Spleen (tissue), 11 donors: ENCODE results near the gene CYP4F12. TPM values are rescaled to one million over a fixed set of nuclear protein-coding genes. Genes with fewer than 3 reads are reported as not detected.

Experiments
- DNase-seq: peaks from one replicate; pipeline ENCODE4 v3.0.0-alpha.2; 2020
- H3K27ac ChIP-seq, 8 donors: fragments of 200-600 bp; sonication (generic) in 7 of 8; 1 replicate in 4 of 8; 2 replicates in 4 of 8; pipeline versions ENCODE4 v1.5.0 to v1.8.0; 2016 to 2021; ENCODE audit warnings: inconsistent platforms in 4 of 8, mild to moderate bottlenecking in 4 of 8, moderate library complexity in 1 of 8
- H3K27me3 ChIP-seq, 7 donors: fragments of 200-600 bp; sonication (generic) in 6 of 7; replicated peaks in 1 of 7; 1 replicate in 4 of 7; 2 replicates in 3 of 7; pipeline versions ENCODE4 v1.5.0 to v1.8.0; 2016 to 2021; ENCODE audit warnings: inconsistent platforms in 3 of 7, mild to moderate bottlenecking in 1 of 7
- H3K36me3 ChIP-seq, 6 donors: fragments of 200-600 bp; sonication (generic) in 5 of 6; 1 replicate in 4 of 6; 2 replicates in 2 of 6; pipeline versions ENCODE4 v1.5.0 to v1.8.0; 2016 to 2021; ENCODE audit warnings: inconsistent platforms in 2 of 6
- H3K4me1 ChIP-seq, 6 donors: fragments of 200-600 bp; sonication (generic) in 5 of 6; 1 replicate in 3 of 6; 2 replicates in 3 of 6; pipeline versions ENCODE4 v1.5.0 to v1.8.0; 2016 to 2021; ENCODE audit warnings: inconsistent platforms in 3 of 6
- H3K4me3 ChIP-seq, 8 donors: fragments of 200-600 bp; sonication (generic) in 7 of 8; 1 replicate in 4 of 8; 2 replicates in 4 of 8; pipeline versions ENCODE4 v1.5.0 to v1.8.0; 2016 to 2021; ENCODE audit warnings: inconsistent platforms in 4 of 8, mild to moderate bottlenecking in 4 of 8, moderate library complexity in 2 of 8
- H3K9me3 ChIP-seq, 8 donors: fragments of 200-600 bp; sonication (generic) in 7 of 8; 1 replicate in 4 of 8; 2 replicates in 4 of 8; pipeline versions ENCODE4 v1.5.0 to v1.8.0; 2016 to 2021; ENCODE audit warnings: inconsistent platforms in 4 of 8
- CTCF ChIP-seq, 11 experiments: fragments of 200-600 bp in 7 of 11; fragments of 450-650 bp in 4 of 11; sonication (generic) in 4 of 11; IDR thresholded peaks in 8 of 11; conservative IDR thresholded peaks in 3 of 11; 1 replicate in 7 of 11; 2 replicates in 4 of 11; pipeline versions ENCODE4 v1.4.0 to v1.8.0; 2016 to 2021; ENCODE audit warnings: antibody characterized with exemption in 11 of 11, inconsistent platforms in 4 of 11, mild to moderate bottlenecking in 1 of 11
- POLR2A ChIP-seq, 3 donors: fragments of 450-650 bp; IDR thresholded peaks; one replicate each; pipeline ENCODE4 v1.5.1; 2017; ENCODE audit warnings: antibody characterized with exemption in 3 of 3, mild to moderate bottlenecking in 1 of 3
- POLR2AphosphoS5 ChIP-seq, 3 donors: sonication (generic); formaldehyde crosslinking; IDR thresholded peaks; one replicate each; pipeline ENCODE4 v1.5.1; 2017; ENCODE audit warnings: antibody characterized with exemption in 3 of 3
- WGBS, 5 donors: extraction: QIAGEN DNeasy Blood & Tissue Kit in 3 of 5; methylation state at CpG; one replicate each; pipeline versions ENCODE4 v1.1.5 to v1.1.7; 2013 to 2018; 5-methylcytosine and 5-hydroxymethylcytosine counted together
- intact Hi-C: fragments of 100-400 bp; cut with DNase I; formaldehyde crosslinking; loops from one replicate; pipeline ENCODE4 v1.15.0; 2023; ENCODE audit warnings: low total_unique reads
- polyA plus RNA-seq, 3 donors: library from polyadenylated mRNA; stranded (reverse); fragments of 200-250 nt; gene quantifications; one replicate each; pipeline ENCODE4 v1.2.1, GENCODE V29; 2013
- total RNA-seq, 7 donors: library from RNA; depleted of rRNA in 3 of 7; stranded (reverse); fragments of >200 nt in 3 of 7; fragmentation: NEBNext Ultra II Directional in 4 of 7; extraction: Animal tissue kit (Norgen Biotek cat#: 25700) in 4 of 7; gene quantifications; one replicate each; pipeline versions ENCODE4 v1.1.0 to v1.2.1, GENCODE V29; 2016 to 2021
- donor health status: healthy with polysubstance abuse.
- donor health status: DM: no; HTN: no; CAD: no; lungs with moderate emphysema.
- donor health status: DM: no; HTN: no; CAD: no.
- donor health status: Bipolar disorder and iron deficiency.
- donor health status: healthy.
- donor health status: DM: no; HTN: no; CAD: no.
- donor health status: DM: yes; HTN: yes; CAD: no.

Gene CYP4F12
- total and polyA plus RNA-seq, 10 donors, result 1.9 to 8.3 (median 4.1) TPM

GRCh38 chr19:15702534-15702930 is 29.6 kb downstream of the CYP4F12 start:
- peak; percentile 78 for DNase-seq

GRCh38 chr19:15714638-15715037 is 41.8 kb downstream of the CYP4F12 start:
- Histone ChIP-seq H3K4me3 (no peak overlapping the region), H3K9me3 (peaks cover 0 to 6% (median 0%) of the 10 kb centered on the region in 8 donors), H3K4me1 (no peaks in the 10 kb centered on the region), H3K36me3 (no peaks in the 10 kb centered on the region), H3K27me3 (peaks cover 0 to 41% (median 0%) of the 10 kb centered on the region in 7 donors), H3K27ac (no peak overlapping the region)
- no peak for DNase-seq
- TF ChIP-seq POLR2AphosphoS5 (IDR thresholded peaks at IDR 0.05) (no peak), CTCF (IDR thresholded peaks at IDR 0.05 in 8 of 11, conservative IDR thresholded peaks at IDR 0.05 in 3 of 11) (no peak), POLR2A (IDR thresholded peaks at IDR 0.05) (no peak)
- WGBS, 5 donors, result 57 to 70% (median 67%) methylated on average over 3 of the region's 3 CpGs
- intact Hi-C loops, result no loop called here

More at GRCh38 chr19:15702534-15702930, 29.6 kb downstream of the CYP4F12 start:
- Histone ChIP-seq H3K4me1 (peaks cover 0 to 14% (median 0%) of the 10 kb centered on the region in 6 donors), H3K9me3 (peaks cover 0 to 10% (median 0%) of the 10 kb centered on the region in 8 donors), H3K36me3 (peaks cover 0 to 14% (median 0%) of the 10 kb centered on the region in 6 donors), H3K27ac (no peak overlapping the region), H3K4me3 (no peak overlapping the region), H3K27me3 (peaks cover 0 to 47% (median 0%) of the 10 kb centered on the region in 7 donors)
- no peak for TF ChIP-seq POLR2A (IDR thresholded peaks at IDR 0.05)
- TF ChIP-seq CTCF (IDR thresholded peaks at IDR 0.05 in 8 of 11, conservative IDR thresholded peaks at IDR 0.05 in 3 of 11), result no peak
- TF ChIP-seq POLR2AphosphoS5 (IDR thresholded peaks at IDR 0.05), result peak in 1 of 3 donors; percentile 59
- 0 to 9% (median 3%) methylated on average over 3 to 7 of the region's 7 CpGs for WGBS, 5 donors
- intact Hi-C loops, result no loop called here

GRCh38 chr19:15715642-15716041 is 42.8 kb downstream of the CYP4F12 start:
- no peaks in the 10 kb centered on the region for H3K4me1 ChIP-seq
- DNase-seq, result no peak
- H3K36me3 ChIP-seq, result no peaks in the 10 kb centered on the region
- 74 to 100% (median 87%) methylated on average over 1 of the region's 1 CpG for WGBS, 5 donors
- no peak overlapping the region for H3K4me3 ChIP-seq
- peaks cover 0 to 6% (median 0%) of the 10 kb centered on the region in 8 donors for H3K9me3 ChIP-seq
- intact Hi-C loops, result no loop called here
- H3K27ac ChIP-seq, result no peak overlapping the region
- peaks cover 0 to 51% (median 6%) of the 10 kb centered on the region in 7 donors for H3K27me3 ChIP-seq
- TF ChIP-seq POLR2AphosphoS5 (IDR thresholded peaks at IDR 0.05) (no peak), POLR2A (IDR thresholded peaks at IDR 0.05) (no peak)

GRCh38 chr19:15717809-15718208 is 44.9 kb downstream of the CYP4F12 start:
- H3K36me3 ChIP-seq, result no peaks in the 10 kb centered on the region
- WGBS, 5 donors, result 21 to 31% (median 26%) methylated on average over 3 to 6 of the region's 6 CpGs

More at GRCh38 chr19:15717809-15718208, 44.9 kb downstream of the CYP4F12 start:
- Histone ChIP-seq H3K4me1 (no peaks in the 10 kb centered on the region), H3K27me3 (peaks cover 0 to 67% (median 6%) of the 10 kb centered on the region in 7 donors), H3K9me3 (no peaks in the 10 kb centered on the region), H3K27ac (no peak overlapping the region), H3K4me3 (no peak overlapping the region)
- DNase-seq, result no peak
- TF ChIP-seq CTCF (IDR thresholded peaks at IDR 0.05 in 8 of 11, conservative IDR thresholded peaks at IDR 0.05 in 3 of 11), result no peak
- no peak for TF ChIP-seq POLR2A (IDR thresholded peaks at IDR 0.05)
- TF ChIP-seq POLR2AphosphoS5 (IDR thresholded peaks at IDR 0.05), result no peak
- intact Hi-C loops, result no loop called here
